Prostate gland (tissue), 2 donors: Measurements from ENCODE around the gene SNED1. TPM values are rescaled to one million over a fixed set of nuclear protein-coding genes. Genes with fewer than 3 reads are reported as not detected.

ENCODE experiments used
- DNase-seq: peaks from one replicate; pipeline ENCODE4 v3.0.0-alpha.2; 2019; ENCODE audit warnings: low spot score
- H3K27ac ChIP-seq, 2 donors: fragments of 200-600 bp; sonication (generic); 2 replicates each; pipeline ENCODE4 v1.5.1; 2017 to 2019
- H3K27me3 ChIP-seq: fragments of 200-600 bp; sonication (generic); replicated peaks from 2 replicates; pipeline ENCODE4 v1.5.1; 2019; ENCODE audit not compliant: insufficient read depth
- H3K36me3 ChIP-seq, 2 donors: fragments of 200-600 bp; sonication (generic); 1 replicate in 1 of 2; 2 replicates in 1 of 2; pipeline versions ENCODE4 v1.5.1 to v1.8.1; 2017 to 2019
- H3K4me1 ChIP-seq: fragments of 200-600 bp; sonication (generic); replicated peaks from 2 replicates; pipeline ENCODE4 v1.5.1; 2019
- H3K4me3 ChIP-seq, 2 donors: fragments of 200-600 bp; sonication (generic); 2 replicates each; pipeline ENCODE4 v1.5.1; 2017 to 2019
- H3K9me3 ChIP-seq: fragments of 200-600 bp; sonication (generic); 2 replicates; pipeline ENCODE4 v1.5.1; 2017
- CTCF ChIP-seq, 4 experiments: fragments of 200-600 bp in 2 of 4; fragments of 450-650 bp in 2 of 4; sonication (generic) in 2 of 4; IDR thresholded peaks; 1 replicate in 3 of 4; 2 replicates in 1 of 4; pipeline ENCODE4 v1.5.1; 2016 to 2019; ENCODE audit warnings: antibody characterized with exemption in 4 of 4, mild to moderate bottlenecking in 2 of 4, moderate library complexity in 2 of 4
- POLR2A ChIP-seq: fragments of 450-650 bp; IDR thresholded peaks from one replicate; pipeline ENCODE4 v1.6.1; 2016; ENCODE audit warnings: antibody characterized with exemption, mild to moderate bottlenecking
- POLR2AphosphoS5 ChIP-seq: sonication (generic); formaldehyde crosslinking; IDR thresholded peaks from one replicate; pipeline ENCODE4 v1.6.1; 2017; ENCODE audit warnings: antibody characterized with exemption
- WGBS: methylation state at CpG from one replicate; pipeline ENCODE4 v1.1.5; 2018; 5-methylcytosine and 5-hydroxymethylcytosine counted together
- intact Hi-C: fragments of 100-400 bp; cut with DNase I; formaldehyde crosslinking; loops from one replicate; pipeline ENCODE4 v1.14.2; 2022
- total RNA-seq, 2 donors: library from RNA; depleted of rRNA; stranded (reverse); fragments of >200 nt; gene quantifications; one replicate each; pipeline ENCODE4 v1.1.0, GENCODE V29; 2016

SNED1 gene
- total RNA-seq, 2 donors from 2014 or later: 32.0 to 115 TPM

GRCh38 chr2:240962300-240963064 lies 35.9 kb upstream of the SNED1 start:
- H3K27ac ChIP-seq: no peak overlapping the region
- no peak for DNase-seq
- WGBS: 57% methylated on average over 28 of the region's 29 CpGs
- TF ChIP-seq POLR2AphosphoS5 (no peak), CTCF (IDR thresholded peaks at IDR 0.05) (no peak), POLR2A (no peak)
- H3K27me3 ChIP-seq: no peaks in the 10 kb centered on the region
- no peaks in the 10 kb centered on the region for H3K36me3 ChIP-seq
- H3K4me1 ChIP-seq: peaks cover 3% of the 10 kb centered on the region
- H3K9me3 ChIP-seq: no peaks in the 10 kb centered on the region
- intact Hi-C loops: no loop called here
- no peak overlapping the region for H3K4me3 ChIP-seq

GRCh38 chr2:240963065-240963867 lies 35.2 kb upstream of the SNED1 start:
- WGBS: 94% methylated on average over 27 of the region's 33 CpGs
- no peak for DNase-seq
- TF ChIP-seq POLR2A (no peak), CTCF (IDR thresholded peaks at IDR 0.05) (no peak), POLR2AphosphoS5 (no peak)

GRCh38 chr2:240963868-240964703 lies 34.3 kb upstream of the SNED1 start:
- TF ChIP-seq POLR2AphosphoS5: no peak
- TF ChIP-seq CTCF (IDR thresholded peaks at IDR 0.05): no peak
- no peak for TF ChIP-seq POLR2A
- WGBS: 89% methylated on average over 18 of the region's 20 CpGs
- Histone ChIP-seq H3K4me1 (peaks cover 3% of the 10 kb centered on the region), H3K27ac (no peak overlapping the region), H3K27me3 (no peaks in the 10 kb centered on the region), H3K4me3 (no peak overlapping the region), H3K36me3 (no peaks in the 10 kb centered on the region), H3K9me3 (no peaks in the 10 kb centered on the region)
- DNase-seq: no peak
- intact Hi-C loops: no loop called here

More at GRCh38 chr2:240963065-240963867, 35.2 kb upstream of the SNED1 start:
- Histone ChIP-seq H3K4me3 (no peak overlapping the region), H3K27ac (no peak overlapping the region), H3K27me3 (no peaks in the 10 kb centered on the region), H3K36me3 (no peaks in the 10 kb centered on the region), H3K4me1 (peaks cover 3% of the 10 kb centered on the region), H3K9me3 (no peaks in the 10 kb centered on the region)
- intact Hi-C loops: no loop called here

GRCh38 chr2:240964704-240965295 lies 33.6 kb upstream of the SNED1 start:
- DNase-seq: no peak
- 96% methylated on average over 14 of the region's 15 CpGs for WGBS

More at GRCh38 chr2:240964704-240965295, 33.6 kb upstream of the SNED1 start:
- no peak overlapping the region for H3K27ac ChIP-seq
- H3K36me3 ChIP-seq: no peaks in the 10 kb centered on the region
- peaks cover 3% of the 10 kb centered on the region for H3K4me1 ChIP-seq
- H3K4me3 ChIP-seq: no peak overlapping the region
- intact Hi-C loops: no loop called here
- H3K9me3 ChIP-seq: no peaks in the 10 kb centered on the region
- no peak for TF ChIP-seq CTCF (IDR thresholded peaks at IDR 0.05)
- no peak for TF ChIP-seq POLR2AphosphoS5
- no peak for TF ChIP-seq POLR2A
- no peaks in the 10 kb centered on the region for H3K27me3 ChIP-seq
